DMS53 treated with DMSO at 0.1 percent for 48 hours (cell line): ENCODE results near the gene SIGLEC5.

Source experiments
- DNase-seq: peaks from one replicate; lab custom pipeline; 2025; ENCODE audit not compliant: unreplicated experiment; lab: John Stamatoyannopoulos, UW

Gene SIGLEC5

DNA sequence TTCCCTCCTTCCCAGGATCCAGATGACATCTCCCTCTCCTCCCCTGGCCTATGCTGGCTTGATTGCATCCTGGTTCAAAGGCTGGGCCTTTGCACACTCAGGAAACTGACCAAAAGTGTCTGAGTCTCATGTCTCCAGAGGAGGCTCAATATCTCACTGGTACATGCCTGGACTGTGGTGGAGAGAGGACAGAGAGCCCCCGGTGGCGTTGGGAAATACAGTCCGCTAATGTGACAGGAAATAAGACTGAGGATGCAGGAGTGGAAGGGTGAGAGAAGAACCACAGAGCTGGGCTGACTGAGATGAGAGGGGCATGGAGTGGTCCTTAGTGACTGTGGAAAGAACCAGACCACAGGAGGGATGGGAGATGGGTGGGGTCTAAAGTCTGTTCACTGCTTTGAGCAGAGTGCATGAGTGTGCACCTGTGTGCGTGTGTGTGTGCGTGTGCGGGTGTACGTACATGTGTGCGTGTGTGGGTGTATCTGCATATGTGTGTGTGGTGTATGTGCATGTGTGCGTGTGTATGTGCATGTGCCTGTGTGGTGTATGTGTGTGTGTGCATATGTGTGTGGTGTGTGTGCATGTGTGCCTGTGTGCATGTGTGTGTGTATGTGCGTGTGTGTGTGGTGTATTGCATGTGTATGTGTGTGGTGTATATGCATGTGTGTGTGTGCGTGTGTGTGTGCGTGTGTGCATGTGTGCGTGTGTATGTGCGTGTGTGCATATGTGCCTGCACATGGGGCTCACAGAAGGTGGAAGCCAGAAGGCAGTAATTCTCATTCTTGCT lies 1.9 kb downstream of the SIGLEC5 start:
- no peak for DNase-seq

DNA sequence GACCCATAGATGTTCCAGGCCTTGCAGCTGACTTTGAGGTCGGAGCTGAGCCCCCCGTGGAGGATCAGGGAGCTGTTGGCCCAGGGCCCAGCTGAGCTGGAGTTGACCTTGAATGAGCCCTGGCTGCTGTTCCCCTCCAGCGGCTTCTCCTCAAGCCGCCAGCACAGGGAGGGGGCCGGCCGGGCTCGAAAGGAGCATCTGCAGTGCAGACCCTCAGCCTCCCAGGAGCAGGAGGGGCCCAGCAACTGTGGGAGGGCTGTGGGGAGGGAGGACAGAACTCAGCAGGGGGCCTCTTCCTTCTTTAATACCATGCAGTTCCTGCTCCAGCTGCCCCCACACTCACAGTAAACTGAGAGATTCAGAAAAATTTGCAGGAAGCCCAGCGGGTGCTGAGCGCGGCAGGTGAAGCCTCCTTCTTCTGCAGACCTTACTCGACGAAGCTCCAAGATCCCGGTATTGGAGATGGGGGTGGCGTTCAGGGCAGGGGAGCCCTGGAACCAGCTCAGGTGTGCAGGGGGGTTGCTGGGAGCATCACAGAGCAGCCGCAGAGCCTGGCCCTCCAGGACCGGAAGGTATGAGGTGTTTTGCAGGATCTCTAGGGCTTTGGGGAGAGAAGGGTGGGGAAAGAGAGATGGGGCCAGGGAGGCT lies 2.6 kb downstream of the SIGLEC5 start:
- DNase-seq = no peak

DNA sequence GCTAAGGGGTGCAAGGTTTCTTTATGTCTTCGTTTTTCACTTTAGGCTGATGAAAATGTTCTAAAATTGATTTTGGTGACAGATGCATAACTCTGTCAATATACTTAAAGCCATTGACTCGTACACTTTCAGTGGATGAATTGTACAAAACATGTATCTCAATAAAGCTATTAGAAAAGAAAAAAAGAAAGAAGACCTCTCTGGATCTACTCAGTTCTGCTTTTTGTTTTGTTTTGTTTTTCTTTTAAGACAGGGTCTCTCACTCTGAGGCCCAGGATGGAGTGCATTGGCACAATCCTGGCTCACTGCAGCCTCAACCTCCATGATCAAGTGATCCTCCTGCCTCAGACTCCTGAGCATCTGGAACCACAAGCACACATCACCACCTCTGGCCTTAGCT lies 3.5 kb downstream of the SIGLEC5 start:
- no peak for DNase-seq

DNA sequence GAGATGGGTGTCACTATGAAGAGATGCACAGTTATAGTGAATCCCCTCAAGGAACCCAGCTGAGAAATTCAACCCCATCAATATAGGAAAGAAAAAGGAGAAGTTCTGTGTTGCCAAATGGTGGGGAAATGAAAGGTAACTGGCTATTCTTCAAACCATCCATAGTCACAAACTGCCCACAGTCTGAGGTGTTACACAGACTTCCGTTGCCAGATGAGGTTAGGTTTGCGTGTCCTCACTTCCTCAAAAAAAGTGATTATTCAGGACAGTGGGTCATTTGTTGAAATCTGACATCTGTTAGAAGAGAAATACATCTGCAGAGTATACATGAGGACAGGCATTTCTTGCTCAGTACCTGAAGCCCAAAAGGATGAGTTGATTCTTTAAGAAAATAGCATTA lies 9.0 kb downstream of the SIGLEC5 start:
- DNase-seq = no peak

DNA sequence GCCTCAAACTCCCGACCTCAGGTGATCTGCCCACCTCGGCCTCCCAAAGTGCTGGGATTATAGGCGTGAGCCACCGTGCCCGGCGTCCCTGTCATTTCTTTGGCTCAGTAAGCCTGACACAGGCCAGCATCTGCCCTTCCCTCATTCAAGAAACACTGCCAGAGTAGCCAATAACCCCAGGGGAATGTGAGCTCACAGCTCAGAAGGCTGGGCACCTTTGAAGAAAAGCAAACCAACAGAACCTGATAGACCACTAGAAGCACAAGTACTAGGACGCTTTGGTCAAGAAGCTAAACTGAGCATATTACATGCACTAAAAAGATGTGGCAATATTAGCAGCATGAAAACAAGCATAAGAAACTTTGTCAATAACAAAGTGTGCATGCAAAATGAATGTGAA lies 14.2 kb downstream of the SIGLEC5 start:
- no peak for DNase-seq

DNA sequence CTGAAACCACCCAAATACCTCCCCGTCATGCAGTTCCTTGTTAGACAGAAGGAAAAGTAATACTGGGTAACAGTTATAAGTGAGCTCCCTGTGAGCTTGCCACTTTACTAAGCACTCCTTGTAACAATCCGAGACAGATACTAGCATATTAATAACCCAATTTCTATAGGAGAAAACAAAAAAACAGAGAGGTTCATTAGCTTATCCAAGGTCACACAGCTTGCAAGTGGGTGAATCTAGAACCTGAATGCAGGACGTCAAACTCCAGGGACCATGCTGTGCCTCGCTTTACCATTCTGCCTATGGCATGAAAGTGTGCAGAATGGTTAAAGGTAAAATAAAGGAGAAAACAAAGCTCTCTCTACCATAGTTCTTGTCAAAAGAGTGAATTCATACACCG lies 15.4 kb downstream of the SIGLEC5 start:
- no peak for DNase-seq

DNA sequence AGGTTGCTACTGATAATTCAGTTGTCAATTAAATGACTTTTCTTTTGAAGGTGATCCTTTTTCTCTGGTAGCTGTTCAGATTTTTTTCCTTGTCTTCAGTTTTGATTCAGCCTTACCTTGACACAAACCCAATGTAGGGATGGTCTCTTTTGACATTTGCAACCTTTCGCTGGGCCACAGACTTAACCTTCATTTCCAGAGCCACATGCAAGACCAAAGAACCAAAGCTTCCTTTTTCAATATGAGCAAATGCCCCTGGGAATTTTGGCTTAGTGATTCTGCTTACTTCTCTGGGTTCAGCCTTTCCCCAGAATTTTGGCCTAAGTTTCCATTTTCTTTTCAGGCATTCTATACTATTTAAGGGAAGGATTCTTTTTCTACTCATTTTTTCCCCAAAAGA lies 19.6 kb downstream of the SIGLEC5 start:
- DNase-seq = no peak

DNA sequence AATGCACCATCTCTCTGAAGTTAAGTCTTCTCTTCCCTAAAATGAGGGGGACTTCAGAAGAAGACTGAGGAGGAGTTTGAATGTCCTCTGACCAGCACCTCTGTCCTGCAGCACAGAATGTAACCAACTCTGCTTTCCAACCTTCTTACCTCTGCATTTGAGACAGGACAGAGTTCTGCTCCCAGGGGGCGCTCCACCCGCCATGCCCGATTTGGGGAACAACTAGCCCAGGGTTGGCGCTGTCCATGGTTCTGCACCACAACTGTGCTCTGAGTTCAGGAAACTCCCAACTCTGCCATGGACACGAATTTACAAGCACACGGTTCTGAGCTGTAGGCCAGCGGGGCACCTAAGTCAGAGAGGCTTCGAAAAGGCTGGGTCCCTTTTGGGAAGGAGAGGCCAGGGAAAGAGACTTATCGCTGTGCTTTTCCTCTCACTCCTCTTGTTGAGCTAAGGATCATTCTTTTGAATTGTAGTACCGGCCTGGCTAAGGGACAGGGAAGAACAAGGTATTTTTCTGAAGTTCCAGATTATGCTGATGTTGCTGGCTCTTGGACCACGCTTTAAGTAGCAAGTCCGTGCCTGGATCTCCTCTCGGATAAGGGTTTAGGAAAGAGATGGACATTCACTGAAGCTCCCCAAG lies 22.2 kb downstream of the SIGLEC5 start:
- DNase-seq = no peak

DNA sequence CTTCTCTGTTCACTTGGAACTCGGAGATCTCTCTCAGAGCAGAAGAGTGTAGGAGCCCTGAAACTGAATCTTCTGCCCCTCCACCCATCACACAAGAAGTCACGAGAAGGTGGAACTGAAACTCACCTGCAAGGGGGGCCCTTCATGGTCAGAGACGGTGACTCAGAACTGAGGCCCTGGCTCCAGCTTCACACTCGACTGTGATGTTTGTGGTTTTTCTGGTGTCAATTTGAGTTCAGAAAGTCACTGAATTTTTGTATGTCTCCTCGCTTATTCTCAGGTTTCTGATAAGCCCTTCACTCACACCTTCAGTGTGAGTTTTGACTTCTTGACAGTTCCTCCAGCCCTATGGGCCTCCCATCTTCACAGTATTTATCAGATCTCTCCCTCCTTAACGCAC lies 23.1 kb downstream of the SIGLEC5 start:
- DNase-seq = no peak

DNA sequence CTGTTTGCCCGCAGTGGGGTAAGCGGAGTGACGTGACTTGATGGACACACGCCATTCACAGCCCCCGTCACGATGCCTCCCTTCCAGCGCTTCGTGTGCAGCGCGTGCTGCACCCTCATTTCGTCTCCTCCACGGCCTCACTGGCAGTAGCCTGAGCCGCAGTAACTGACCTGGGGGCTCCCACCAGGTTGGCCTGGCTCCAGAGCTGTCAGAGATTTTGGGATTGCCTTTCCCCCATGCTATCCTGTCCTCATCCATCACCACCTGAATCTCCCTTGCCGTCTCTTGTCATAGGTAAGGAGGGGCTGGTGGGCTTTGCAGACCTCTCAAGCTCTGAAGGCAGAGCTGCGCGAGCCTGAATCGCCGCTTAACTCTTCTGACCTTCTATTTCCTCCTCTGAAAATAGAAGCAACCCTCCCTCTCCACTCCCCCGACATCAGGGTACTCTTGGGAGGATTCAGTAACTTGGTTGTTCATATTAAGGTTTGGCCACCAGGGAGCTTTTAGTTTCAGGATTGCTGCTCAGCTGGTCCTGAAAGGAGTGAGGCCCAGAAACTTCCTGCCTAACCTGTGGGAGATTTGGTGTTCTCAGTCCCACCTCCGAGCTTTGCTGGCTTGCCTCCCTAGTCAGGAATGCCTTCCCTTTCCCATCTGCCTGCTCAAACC lies 27.9 kb downstream of the SIGLEC5 start:
- no peak for DNase-seq

DNA sequence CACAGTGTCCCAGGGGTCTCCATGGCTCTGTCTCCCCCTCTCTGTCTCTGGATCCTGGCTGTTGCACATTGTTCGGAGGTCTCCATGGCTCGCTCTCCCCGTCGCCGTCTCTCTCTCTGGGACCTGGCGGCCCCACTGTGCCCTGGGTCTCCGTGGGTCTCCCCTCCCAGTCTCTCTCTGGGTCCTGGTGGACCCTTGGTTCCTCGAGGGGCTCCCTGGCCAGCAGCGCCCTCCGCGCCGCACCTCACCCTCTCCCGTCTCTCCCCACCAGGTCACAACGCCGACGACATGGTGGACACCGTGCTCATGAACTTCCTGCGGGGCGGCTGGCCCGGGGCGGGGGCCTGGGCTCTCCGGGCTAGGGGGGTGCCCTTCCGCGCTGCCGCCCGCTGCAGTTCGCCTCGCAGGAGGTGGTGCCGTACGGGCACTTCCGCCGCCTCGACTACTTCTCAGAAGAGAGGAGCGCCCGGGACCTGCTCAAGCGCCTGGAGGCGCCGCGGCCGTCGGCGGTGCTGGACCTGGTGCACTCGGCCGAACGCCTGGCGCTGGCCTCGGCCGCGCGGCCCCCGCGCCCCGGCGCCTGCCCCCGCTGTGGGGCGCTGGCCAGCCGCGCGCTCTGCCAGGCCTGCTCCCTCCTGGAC lies 29.1 kb downstream of the SIGLEC5 start:
- DNase-seq = no peak

DNA sequence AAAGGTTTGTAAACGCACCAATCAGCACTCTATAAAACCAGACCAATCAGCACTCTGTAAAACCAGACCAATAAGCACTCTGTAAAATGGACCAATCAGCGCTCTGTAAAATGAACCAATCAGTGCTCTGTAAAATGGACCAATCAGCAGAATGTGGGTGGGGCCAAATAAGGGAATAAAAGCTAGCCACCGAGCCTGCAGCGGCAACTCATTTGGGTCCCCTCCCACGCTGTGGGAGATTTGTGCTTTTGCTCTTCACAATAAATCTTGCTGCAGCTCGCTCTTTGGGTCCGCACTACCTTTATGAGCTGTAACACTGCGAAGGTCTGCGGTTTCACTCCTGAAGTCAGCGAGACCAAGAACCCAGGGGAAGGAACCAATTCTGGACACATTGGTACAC lies 31.1 kb downstream of the SIGLEC5 start:
- DNase-seq = no peak

DNA sequence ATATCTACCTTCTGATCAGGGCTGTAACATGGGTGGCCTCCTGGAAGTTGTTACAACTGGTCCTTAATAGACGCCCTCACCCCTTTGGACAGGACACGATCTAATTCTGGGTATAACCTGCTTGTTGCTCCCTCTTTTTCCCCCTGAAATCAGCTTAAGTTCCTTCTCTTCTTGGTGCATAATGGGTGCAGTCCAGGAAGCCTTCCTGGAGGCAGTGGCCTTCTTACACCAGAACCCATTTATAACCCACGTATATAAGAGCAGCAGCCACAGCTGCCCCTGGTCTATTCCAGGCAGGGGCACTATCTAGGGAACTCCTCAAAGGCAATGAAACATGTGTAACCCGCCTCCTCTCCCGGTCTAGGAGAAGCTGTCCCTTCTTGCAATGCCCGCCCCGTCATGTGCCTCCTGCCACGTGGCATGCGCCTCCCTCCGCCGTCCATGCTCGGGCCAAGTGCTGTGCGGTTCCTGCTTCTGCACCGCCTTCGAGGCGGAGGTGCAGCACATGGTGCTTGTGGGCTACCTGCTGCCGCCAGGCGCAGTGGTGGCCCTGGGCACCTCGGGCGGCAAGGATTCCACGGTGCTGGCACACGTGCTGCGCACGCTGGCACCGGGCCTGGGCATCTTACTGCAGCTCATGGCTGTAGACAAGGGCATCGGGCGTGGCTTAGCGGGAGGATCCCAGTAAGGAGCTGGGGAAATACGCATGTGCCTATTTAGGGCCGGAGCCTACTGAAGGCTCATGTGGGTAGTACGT lies 31.9 kb downstream of the SIGLEC5 start:
- no peak for DNase-seq

DNA sequence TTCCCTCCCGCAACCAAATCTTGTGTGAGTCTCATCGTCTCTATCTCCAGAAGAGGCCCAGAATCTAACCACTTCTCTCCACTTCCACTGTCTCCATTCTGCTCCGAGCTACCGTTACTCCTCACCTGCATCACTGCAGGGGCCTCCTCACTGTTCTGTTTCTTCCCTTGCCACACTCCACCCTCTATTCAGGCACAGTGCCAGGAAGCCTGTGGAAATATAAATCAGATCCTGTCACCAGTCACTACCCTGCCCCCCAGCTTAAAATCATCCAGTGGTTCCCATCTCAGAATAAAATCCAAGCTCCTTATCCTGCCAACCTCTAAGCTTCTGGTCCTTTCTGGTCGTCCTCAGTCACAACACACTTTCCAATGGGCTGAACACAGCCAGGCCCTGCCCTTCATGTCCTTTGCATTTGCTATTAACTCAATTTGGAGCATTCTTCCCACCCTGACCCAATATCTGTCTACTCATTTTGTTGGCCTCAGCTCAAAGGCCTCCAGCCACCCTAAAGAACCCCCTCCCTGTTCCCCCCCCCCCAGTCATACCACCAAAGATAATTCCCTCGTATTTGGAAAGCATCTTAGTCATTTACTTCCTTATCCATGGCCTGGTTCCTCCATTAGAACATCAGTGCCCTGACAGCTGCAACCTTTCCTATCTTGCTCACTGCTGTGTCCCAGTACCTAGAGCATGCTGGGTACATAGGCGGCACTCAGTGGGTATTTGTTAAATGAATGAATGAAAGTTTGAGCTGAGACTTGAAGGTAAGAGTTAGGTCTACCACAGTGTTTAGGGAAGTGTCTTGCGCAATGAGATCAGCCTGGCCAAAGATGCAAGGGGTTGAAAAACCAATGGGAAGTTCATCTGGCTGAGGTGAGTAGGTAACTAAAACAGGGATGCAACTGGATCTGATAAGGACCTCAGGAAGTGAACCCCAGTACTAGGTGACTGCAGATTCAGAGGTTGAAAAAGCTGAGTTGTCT lies 34.7 kb downstream of the SIGLEC5 start:
- no peak for DNase-seq

DNA sequence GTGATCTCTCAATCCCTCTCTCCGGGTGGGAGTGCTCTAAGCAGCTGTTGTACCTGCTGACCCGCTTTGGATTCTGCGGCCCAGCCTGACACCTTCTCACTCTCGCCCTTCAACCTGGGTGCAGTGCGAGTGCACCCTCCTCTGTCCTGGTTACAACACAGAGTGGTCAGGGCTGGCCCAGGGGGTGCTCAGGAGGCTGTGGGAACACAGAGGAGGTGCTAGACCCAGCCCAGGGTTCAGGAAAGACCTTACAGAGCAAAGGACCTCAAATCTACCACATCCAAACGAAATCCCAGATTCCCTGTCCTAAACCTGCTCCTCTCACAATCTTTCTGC lies 35.5 kb downstream of the SIGLEC5 start:
- DNase-seq = no peak

DNA sequence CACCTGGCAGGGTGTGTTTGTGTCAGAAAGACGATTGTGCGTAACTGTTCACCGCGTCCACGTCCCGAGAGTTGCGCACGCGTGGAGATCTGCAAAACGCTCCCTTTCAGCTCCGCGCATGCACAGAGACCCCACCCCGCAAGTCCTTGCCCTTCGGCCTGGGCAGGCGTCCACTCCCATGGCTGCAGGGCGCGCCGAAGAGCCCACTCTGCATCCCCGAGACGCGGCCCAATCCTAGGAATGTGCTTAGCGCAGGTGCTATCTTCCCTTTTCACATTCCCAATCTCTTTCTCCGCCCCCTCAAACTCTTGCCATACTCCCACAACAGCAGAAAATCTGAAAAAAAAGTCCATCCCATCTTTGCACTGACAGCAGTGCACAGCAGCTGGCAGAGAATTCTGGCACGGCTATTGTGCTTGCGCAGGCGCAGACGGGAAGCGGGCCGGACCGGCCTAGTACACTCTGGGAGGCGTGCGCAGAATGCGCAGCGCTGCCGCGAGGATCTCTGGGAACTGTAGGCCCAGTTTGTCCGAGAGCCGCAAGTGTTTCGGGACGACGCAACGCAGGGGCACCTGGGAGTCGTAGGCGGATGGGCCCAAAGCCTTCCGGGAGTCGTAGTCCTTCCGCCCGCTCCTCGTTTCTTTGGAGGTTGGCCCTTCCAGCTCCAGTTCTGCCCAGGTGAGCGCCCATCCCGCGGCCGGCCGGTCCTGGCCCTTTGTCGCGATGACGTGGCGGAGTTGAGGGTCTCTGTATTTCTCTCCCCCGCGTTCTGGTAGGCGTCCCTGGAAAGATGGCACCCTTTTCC lies 36.0 kb downstream of the SIGLEC5 start:
- DNase-seq = no peak

DNA sequence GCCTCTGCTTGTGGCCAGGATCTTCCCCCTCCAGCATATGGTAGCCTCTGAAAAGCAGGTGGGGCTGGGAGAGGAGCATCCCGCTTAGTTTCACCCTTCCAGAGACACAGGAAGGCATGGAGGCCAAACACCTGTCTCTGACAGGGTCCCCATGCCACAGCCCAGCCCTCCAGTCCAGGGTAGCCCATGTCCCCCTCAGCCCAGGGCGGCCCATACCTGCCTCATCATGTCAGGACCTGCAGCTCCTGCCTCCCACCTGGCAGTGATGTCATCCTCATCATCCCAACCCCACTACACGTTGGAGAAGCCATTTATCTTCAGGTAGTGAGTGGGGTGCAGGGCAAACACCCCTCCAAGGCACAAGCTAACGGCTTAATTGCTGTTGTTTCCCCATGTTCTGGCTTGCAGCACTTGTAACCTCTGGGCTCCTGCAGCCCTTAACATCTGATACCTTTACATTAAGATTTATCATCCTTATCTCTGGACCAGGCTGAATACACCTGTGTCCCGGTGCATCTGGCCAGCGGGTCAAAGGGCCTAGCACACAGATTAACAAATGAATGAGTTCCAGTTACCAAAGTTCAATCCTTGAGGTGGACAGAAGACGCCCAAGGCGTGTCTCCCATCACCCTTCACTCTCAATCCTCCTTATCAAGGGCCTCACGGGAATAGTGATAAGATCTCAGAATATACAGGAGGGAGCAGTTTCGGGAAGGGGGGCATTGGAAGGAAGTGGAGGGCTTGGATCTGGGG lies 36.9 kb downstream of the SIGLEC5 start:
- no peak for DNase-seq

DNA sequence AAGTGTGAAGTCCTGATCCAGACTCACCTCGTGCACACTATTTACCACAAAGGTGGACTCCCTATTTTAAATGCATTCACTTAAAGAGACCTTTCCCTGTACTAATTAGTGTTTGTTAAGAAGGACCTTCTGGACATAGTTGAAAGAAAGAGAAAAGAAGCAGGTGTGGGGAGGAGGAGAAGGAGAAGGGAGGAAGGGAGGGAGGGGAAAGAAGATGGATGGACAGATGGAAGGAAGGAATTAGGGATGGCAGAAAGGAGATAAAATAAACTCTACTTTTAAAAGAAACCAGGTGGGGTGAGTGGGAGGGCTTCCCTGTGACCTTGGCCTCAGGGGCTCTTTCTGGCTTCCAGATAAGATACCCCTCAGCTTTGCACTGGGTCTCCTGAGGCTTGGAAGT lies 37.7 kb downstream of the SIGLEC5 start:
- no peak for DNase-seq
